Measurements from ENCODE around the gene NUF2. TPM values are rescaled to one million over a fixed set of nuclear protein-coding genes. Genes with fewer than 3 reads are reported as not detected.

NUF2 gene
- total and polyA plus RNA-seq, 10 of the 15 experiments (the other 5 are each of a cell fraction or from before 2014, with no cell fraction given) = 27.4 to 62.6 (median 49.1) TPM

GRCh38 chr1:163395790-163396189, 74.0 kb downstream of the NUF2 start (continued):
- TF ChIP-seq BCL3 (IDR thresholded peaks at IDR 0.05; ENCODE audit: borderline replicate concordance, insufficient read depth, low read depth, low read length, poor library complexity, severe bottlenecking) (no peak), IRF4 (IDR thresholded peaks at IDR 0.05; ENCODE audit: low read depth, low read length) (no peak), ETV6 (conservative IDR thresholded peaks at IDR 0.05 in 1 of 2, IDR thresholded peaks at IDR 0.05 in 1 of 2; ENCODE audit: borderline replicate concordance in 1 of 2, low read depth in 1 of 2) (no peak), IKZF1 (conservative IDR thresholded peaks at IDR 0.05) (no peak)

GRCh38 chr1:163397451-163398200, 75.9 kb downstream of the NUF2 start:
- intact Hi-C loops (cut with micrococcal nuclease; ENCODE audit: unreplicated experiment) = no loop called here
- no peak overlapping the region for H3K27ac ChIP-seq (ENCODE audit: control insufficient read depth, insufficient read depth)
- no peak overlapping the region for H2AFZ ChIP-seq (ENCODE audit: control insufficient read depth, low read depth, low read length)
- H3K4me3 ChIP-seq = no peak overlapping the region
- no peaks in the 10 kb centered on the region; a peak in 1 of 4 replicates for H3K27me3 ChIP-seq (replicated peaks in 1 of 2; ENCODE audit: control insufficient read depth in 2 of 2, insufficient read depth in 2 of 2, low read length in 1 of 2)
- H3K79me2 ChIP-seq (ENCODE audit: control insufficient read depth, insufficient read depth, low read length) = no peaks in the 10 kb centered on the region
- ChIA-PET SMC1A (ENCODE audit: uncharacterized antibody, unreplicated experiment) (no interaction called here), POLR2A (no interaction called here), CTCF (no interaction called here), RAD21 (ENCODE audit: unreplicated experiment) (no interaction called here)
- 0% methylated on average over 4 of the region's 4 CpGs for WGBS (ENCODE audit: insufficient coverage, insufficient replicate concordance, low lambda C conversion rate, missing lambda C conversion rate)
- no peak overlapping the region for H3K9ac ChIP-seq (ENCODE audit: control insufficient read depth, insufficient read depth, low read length)
- H3K36me3 ChIP-seq (ENCODE audit: control insufficient read depth in 2 of 2, insufficient read depth in 2 of 2, low read length in 1 of 2) = no peaks in the 10 kb centered on the region
- ATAC-seq (no peak), FAIRE-seq (no peak), DNase-seq (ENCODE audit: low read depth, low spot score) (no peak)
- H3K4me1 ChIP-seq (ENCODE audit: control insufficient read depth, insufficient read depth, low read length) = no peaks in the 10 kb centered on the region
- in situ Hi-C loops (cut with MboI) = no loop called here
- no peaks in the 10 kb centered on the region for H3K9me3 ChIP-seq (replicated peaks; ENCODE audit: control insufficient read depth, insufficient read depth, low read length)
- no TSS peak for BruUV-seq (replicated peaks)
- no peaks in the 10 kb centered on the region for H4K20me1 ChIP-seq (ENCODE audit: control insufficient read depth, insufficient read depth)
- no peak overlapping the region for H3K4me2 ChIP-seq (ENCODE audit: control insufficient read depth, insufficient read depth)
- TF ChIP-seq ZNF592 (IDR thresholded peaks at IDR 0.05) (no peak), E2F4 (IDR thresholded peaks at IDR 0.05; ENCODE audit: low read depth, low read length) (no peak), TCF7 (IDR thresholded peaks at IDR 0.05; ENCODE audit: borderline replicate concordance) (no peak), CBFB (IDR thresholded peaks at IDR 0.05; ENCODE audit: low read depth) (no peak), ZZZ3 (IDR thresholded peaks at IDR 0.05; ENCODE audit: control insufficient read depth, insufficient read length, low read depth) (no peak), MAX (IDR thresholded peaks at IDR 0.05; ENCODE audit: low read depth, low read length) (no peak), IRF5 (IDR thresholded peaks at IDR 0.05; ENCODE audit: borderline replicate concordance) (no peak), POU2F2 (IDR thresholded peaks at IDR 0.05; ENCODE audit: borderline replicate concordance, low read depth, low read length) (no peak), MTA3 (IDR thresholded peaks at IDR 0.05; ENCODE audit: borderline replicate concordance, low read length) (no peak)

All from GM12878 (cell line).